K562 (cell line): ENCODE data around the gene HDAC5. TPM values are rescaled to one million over a fixed set of nuclear protein-coding genes. Genes with fewer than 3 reads are reported as not detected.

Experiments used
- ARID1B ChIP-seq: fragments of 450-650 bp; IDR thresholded peaks from 2 replicates; pipeline ENCODE4 v1.6.1; 2016; ENCODE audit warnings: antibody characterized with exemption, mild to moderate bottlenecking, inconsistent platforms
- BACH1 ChIP-seq: fragments of 200-800 bp; sonication (Bioruptor generic); IDR thresholded peaks from 2 replicates; pipeline ENCODE4 v1.6.1; 2016; ENCODE audit warnings: missing genetic modification characterization, missing compliant biosample characterization
- ESRRA ChIP-seq: fragments of 450-650 bp; IDR thresholded peaks from 2 replicates; pipeline ENCODE4 v1.6.1; 2014; ENCODE audit warnings: low read depth, mild to moderate bottlenecking, moderate library complexity, borderline replicate concordance
- EZH2 ChIP-seq: IDR thresholded peaks from 2 replicates; pipeline ENCODE4 v1.6.1; 2012; ENCODE audit warnings: low read depth, mild to moderate bottlenecking, inconsistent platforms, low read length, borderline replicate concordance
- FOXK1 ChIP-seq: sonication (generic); formaldehyde crosslinking; IDR thresholded peaks from 2 replicates; pipeline ENCODE4 v1.8.0; 2022; ENCODE audit warnings: missing genetic modification reagents, mild to moderate bottlenecking, borderline replicate concordance
- HDAC2 ChIP-seq: fragments of 450-650 bp; IDR thresholded peaks from 2 replicates; pipeline ENCODE4 v1.6.1; 2016; ENCODE audit warnings: mild to moderate bottlenecking
- HDAC8 ChIP-seq: fragments of 450-650 bp; IDR thresholded peaks from 2 replicates; pipeline ENCODE4 v1.6.1; 2016; ENCODE audit warnings: mild to moderate bottlenecking, missing genetic modification characterization, moderate library complexity, missing compliant biosample characterization
- KDM1A ChIP-seq, 2 experiments: fragments of 450-650 bp; IDR thresholded peaks; 2 replicates each; pipeline ENCODE4 v1.6.1; 2016; ENCODE audit warnings: mild to moderate bottlenecking in 2 of 2
- LARP7 ChIP-seq: fragments of 450-650 bp; IDR thresholded peaks from 2 replicates; pipeline ENCODE4 v1.6.1; 2016
- MCM7 ChIP-seq, 2 experiments: fragments of 450-650 bp; IDR thresholded peaks; 2 replicates each; pipeline ENCODE4 v1.6.1; 2016 to 2018
- POLR2AphosphoS5 ChIP-seq: IDR thresholded peaks from 2 replicates; pipeline ENCODE4 v1.6.1; 2011; ENCODE audit warnings: mild to moderate bottlenecking, low read depth, low read length, moderate library complexity; ENCODE audit not compliant: control insufficient read depth, insufficient read depth
- RBM22 ChIP-seq: fragments of 200-400 bp; formaldehyde crosslinking; IDR thresholded peaks from 2 replicates; pipeline ENCODE4 v1.6.1; 2018; ENCODE audit warnings: low read length, low read depth; ENCODE audit not compliant: poor library complexity, severe bottlenecking
- RFX5 ChIP-seq: IDR thresholded peaks from 2 replicates; pipeline ENCODE4 v1.6.1; 2011; ENCODE audit warnings: low read depth, mild to moderate bottlenecking, improper control_type of control experiment, low read length
- ZBED1 ChIP-seq: IDR thresholded peaks from 2 replicates; pipeline ENCODE4 v1.6.1; 2014
- ZC3H11A ChIP-seq: IDR thresholded peaks from 2 replicates; pipeline ENCODE4 v1.6.1; 2012; ENCODE audit warnings: low read depth, low read length, improper control_type of control experiment
- ZC3H4 ChIP-seq: sonication (generic); formaldehyde crosslinking; IDR thresholded peaks from 2 replicates; pipeline ENCODE4 v1.9.0; 2021; ENCODE audit warnings: missing genetic modification reagents, borderline replicate concordance
- ZNF12 ChIP-seq: sonication (generic); formaldehyde crosslinking; IDR thresholded peaks from 2 replicates; pipeline ENCODE4 v1.4.0; 2020; ENCODE audit warnings: mild to moderate bottlenecking, missing genetic modification reagents
- ZNF134 ChIP-seq: fragments of 250-450 bp; sonication (Bioruptor Pico); conservative IDR thresholded peaks from 2 replicates; pipeline ENCODE4 v1.4.0; 2020
- ZNF165 ChIP-seq: fragments of 250-450 bp; sonication (Bioruptor Pico); IDR thresholded peaks from 2 replicates; pipeline ENCODE4 v1.4.0; 2020; ENCODE audit warnings: borderline replicate concordance
- ZNF3 ChIP-seq: fragments of 250-450 bp; sonication (Bioruptor Pico); IDR thresholded peaks from 2 replicates; pipeline ENCODE4 v1.5.0; 2021; ENCODE audit warnings: mild to moderate bottlenecking, moderate library complexity
- ZNF316 ChIP-seq: fragments of 450-650 bp; IDR thresholded peaks from 2 replicates; pipeline ENCODE4 v1.6.1; 2016
- ZNF436 ChIP-seq: fragments of 250-450, 450-650 bp; sonication (Bioruptor Pico); formaldehyde crosslinking; IDR thresholded peaks from 2 replicates; pipeline ENCODE4 v1.7.0; 2020; ENCODE audit warnings: mild to moderate bottlenecking
- ZNF764 ChIP-seq: fragments of 250-450 bp; sonication (Bioruptor Pico); IDR thresholded peaks from 2 replicates; pipeline ENCODE4 v1.4.0; 2020; ENCODE audit warnings: low read depth, mild to moderate bottlenecking, moderate library complexity
- ZNF830 ChIP-seq: fragments of 250-450 bp; sonication (Bioruptor Pico); IDR thresholded peaks from 2 replicates; pipeline ENCODE4 v1.5.0; 2021; ENCODE audit warnings: mild to moderate bottlenecking
- polyA plus RNA-seq, 8 experiments: library from polyadenylated mRNA; depleted of rRNA in 4 of 8; stranded (reverse) in 5 of 8; unstranded in 3 of 8; fragments of >200 nt; fragmentation: Nextera tagmentation in 2 of 8; fragmentation: Illumina TruSeq in 1 of 8; extraction: Ambion mirVana in 2 of 8; extraction: Trizol in 1 of 8; gene quantifications; 2 replicates each; pipeline versions ENCODE4 v1.2.1 to v1.2.3, GENCODE V29; 2011 to 2014; ENCODE audit warnings: inconsistent platforms in 1 of 8, missing spikeins in 1 of 8
- total RNA-seq, 7 experiments: library from RNA; depleted of rRNA in 6 of 7; stranded (reverse); fragments of >200 nt in 6 of 7; fragmentation: Illumina TruSeq in 2 of 7; extraction: Trizol in 2 of 7; gene quantifications; 2 replicates each; pipeline versions ENCODE4 v1.2.1 to v1.2.3, GENCODE V29; 2011 to 2021; ENCODE audit warnings: low replicate concordance in 1 of 7
- TF ChIP-seq, protein P1 (sequence below): sonication (generic); formaldehyde crosslinking; IDR thresholded peaks from 2 replicates; pipeline ENCODE4 v1.8.0; 2023; ENCODE audit warnings: missing genetic modification reagents, mild to moderate bottlenecking, borderline replicate concordance

Gene HDAC5
- total and polyA plus RNA-seq, 9 of the 15 experiments (the other 6 are each of a cell fraction or from before 2014, with no cell fraction given): 0.45 to 26.2 (median 16.4) TPM

DNA sequence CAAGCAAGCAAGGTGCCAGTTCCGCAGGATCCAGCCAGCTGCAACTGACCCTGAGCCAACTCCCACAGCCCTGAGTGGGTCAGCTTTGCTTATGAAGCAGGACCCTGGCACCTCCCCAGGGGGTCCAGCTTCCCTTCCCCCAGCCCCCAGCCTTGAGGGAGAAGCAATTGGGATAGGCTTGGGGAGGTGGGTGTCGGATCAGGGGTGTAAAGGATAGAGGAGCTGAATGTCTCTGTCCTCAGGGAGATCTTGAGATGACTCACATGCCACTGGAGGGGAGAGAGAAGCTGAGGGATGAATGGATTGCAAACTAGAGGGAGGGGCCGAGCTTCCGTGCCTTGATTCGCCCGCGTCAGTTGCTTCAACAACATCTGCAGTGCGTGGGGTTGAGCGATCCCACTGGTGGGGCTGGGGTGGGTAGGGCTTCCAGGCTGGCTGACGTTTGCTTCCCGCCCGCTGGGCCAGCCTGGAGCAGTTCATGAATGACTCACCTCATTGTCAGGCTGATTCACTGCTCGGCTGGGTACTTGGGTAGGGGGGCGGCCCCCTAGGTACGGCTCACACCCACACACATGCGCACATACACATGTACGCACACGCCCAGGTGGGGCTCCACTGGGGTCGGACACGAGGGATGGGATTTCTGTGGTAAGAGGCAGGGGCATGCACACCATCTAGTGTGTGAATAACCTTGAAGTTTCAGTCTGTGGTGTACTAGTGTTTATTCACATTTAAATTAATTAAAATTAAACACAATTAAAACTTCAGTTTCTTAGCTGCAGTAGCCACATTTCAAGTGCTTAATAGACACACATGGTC lies 14.7 kb upstream of the HDAC5 start (continued):
- TF ChIP-seq, protein P1, sequence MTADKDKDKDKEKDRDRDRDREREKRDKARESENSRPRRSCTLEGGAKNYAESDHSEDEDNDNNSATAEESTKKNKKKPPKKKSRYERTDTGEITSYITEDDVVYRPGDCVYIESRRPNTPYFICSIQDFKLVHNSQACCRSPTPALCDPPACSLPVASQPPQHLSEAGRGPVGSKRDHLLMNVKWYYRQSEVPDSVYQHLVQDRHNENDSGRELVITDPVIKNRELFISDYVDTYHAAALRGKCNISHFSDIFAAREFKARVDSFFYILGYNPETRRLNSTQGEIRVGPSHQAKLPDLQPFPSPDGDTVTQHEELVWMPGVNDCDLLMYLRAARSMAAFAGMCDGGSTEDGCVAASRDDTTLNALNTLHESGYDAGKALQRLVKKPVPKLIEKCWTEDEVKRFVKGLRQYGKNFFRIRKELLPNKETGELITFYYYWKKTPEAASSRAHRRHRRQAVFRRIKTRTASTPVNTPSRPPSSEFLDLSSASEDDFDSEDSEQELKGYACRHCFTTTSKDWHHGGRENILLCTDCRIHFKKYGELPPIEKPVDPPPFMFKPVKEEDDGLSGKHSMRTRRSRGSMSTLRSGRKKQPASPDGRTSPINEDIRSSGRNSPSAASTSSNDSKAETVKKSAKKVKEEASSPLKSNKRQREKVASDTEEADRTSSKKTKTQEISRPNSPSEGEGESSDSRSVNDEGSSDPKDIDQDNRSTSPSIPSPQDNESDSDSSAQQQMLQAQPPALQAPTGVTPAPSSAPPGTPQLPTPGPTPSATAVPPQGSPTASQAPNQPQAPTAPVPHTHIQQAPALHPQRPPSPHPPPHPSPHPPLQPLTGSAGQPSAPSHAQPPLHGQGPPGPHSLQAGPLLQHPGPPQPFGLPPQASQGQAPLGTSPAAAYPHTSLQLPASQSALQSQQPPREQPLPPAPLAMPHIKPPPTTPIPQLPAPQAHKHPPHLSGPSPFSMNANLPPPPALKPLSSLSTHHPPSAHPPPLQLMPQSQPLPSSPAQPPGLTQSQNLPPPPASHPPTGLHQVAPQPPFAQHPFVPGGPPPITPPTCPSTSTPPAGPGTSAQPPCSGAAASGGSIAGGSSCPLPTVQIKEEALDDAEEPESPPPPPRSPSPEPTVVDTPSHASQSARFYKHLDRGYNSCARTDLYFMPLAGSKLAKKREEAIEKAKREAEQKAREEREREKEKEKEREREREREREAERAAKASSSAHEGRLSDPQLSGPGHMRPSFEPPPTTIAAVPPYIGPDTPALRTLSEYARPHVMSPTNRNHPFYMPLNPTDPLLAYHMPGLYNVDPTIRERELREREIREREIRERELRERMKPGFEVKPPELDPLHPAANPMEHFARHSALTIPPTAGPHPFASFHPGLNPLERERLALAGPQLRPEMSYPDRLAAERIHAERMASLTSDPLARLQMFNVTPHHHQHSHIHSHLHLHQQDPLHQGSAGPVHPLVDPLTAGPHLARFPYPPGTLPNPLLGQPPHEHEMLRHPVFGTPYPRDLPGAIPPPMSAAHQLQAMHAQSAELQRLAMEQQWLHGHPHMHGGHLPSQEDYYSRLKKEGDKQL: no peak
- TF ChIP-seq RBM22 (no peak), HDAC2 (peak; percentile 80), BACH1 (tag) (no peak), ESRRA (no peak), LARP7 (no peak), ZNF830 (no peak), ZBED1 (no peak), HDAC8 (tag) (no peak), ZNF3 (CRISPR knock-in tag) (no peak), ZNF436 (CRISPR knock-in tag) (no peak), KDM1A (IDR thresholded peaks at IDR 0.05) (no peak; a peak in 1 of 4 replicates), RFX5 (no peak), ZNF12 (CRISPR knock-in tag) (no peak), FOXK1 (no peak), ZC3H4 (no peak), EZH2 (no peak), ZC3H11A (no peak), ZNF316 (peak; percentile 38), POLR2AphosphoS5 (no peak), MCM7 (IDR thresholded peaks at IDR 0.05) (no peak), ZNF764 (CRISPR knock-in tag) (no peak), ZNF165 (no peak), ZNF134 (CRISPR knock-in tag) (no peak), ARID1B (peak; percentile 84)
